PC-9 (cell line): Measurements from ENCODE around the gene EPX. TPM values are rescaled to one million over a fixed set of nuclear protein-coding genes. Genes with fewer than 3 reads are reported as not detected.

Experiments
- BruUV-seq: library from RNA; stranded (reverse); fragments of 400-500 nt; replicated peaks from 2 replicates; lab custom pipeline; 2021; lab: Mats Ljungman, UMichigan
- CTCF ChIA-PET: fragments of 300-600 bp; sonication (Branson Sonifier 250); formaldehyde crosslinking; loops from one replicate; lab custom pipeline; 2022; ENCODE audit warnings: antibody characterized with exemption; lab: Charles Lee
- POLR2A ChIA-PET: fragments of 300-600 bp; sonication (Branson Sonifier 250); formaldehyde crosslinking; loops from one replicate; lab custom pipeline; 2022; ENCODE audit warnings: antibody characterized with exemption; ENCODE audit not compliant: unreplicated experiment; lab: Charles Lee
- DNase-seq, 2 experiments: peaks; one replicate each; pipeline versions ENCODE4 v3.0.0 to v3.0.0-alpha.2; 2015 to 2022; ENCODE audit warnings: mixed read lengths in 1 of 2
- H2AFZ ChIP-seq: fragments of 200-600 bp; sonication (generic); 2 replicates; pipeline ENCODE4 v1.8.1; 2017; ENCODE audit warnings: antibody characterized with exemption
- H3F3A ChIP-seq: fragments of 200-600 bp; sonication (generic); 2 replicates; pipeline ENCODE4 v1.8.1; 2017; ENCODE audit warnings: antibody characterized with exemption, mild to moderate bottlenecking, low read depth; ENCODE audit not compliant: insufficient read depth
- H3K27ac ChIP-seq: fragments of 200-600 bp; sonication (generic); 2 replicates; pipeline ENCODE4 v1.6.1; 2016; ENCODE audit warnings: mixed run types
- H3K27me3 ChIP-seq: fragments of 200-600 bp; sonication (generic); 2 replicates; pipeline ENCODE4 v1.6.1; 2016; ENCODE audit warnings: low read depth, mixed run types; ENCODE audit not compliant: insufficient read depth
- H3K36me3 ChIP-seq: fragments of 200-600 bp; sonication (generic); 2 replicates; pipeline ENCODE4 v1.6.1; 2016; ENCODE audit warnings: low read depth, mixed run types
- H3K4me1 ChIP-seq: fragments of 200-600 bp; sonication (generic); replicated peaks from 2 replicates; pipeline ENCODE4 v1.6.1; 2016; ENCODE audit warnings: mixed run types; ENCODE audit not compliant: insufficient read depth
- H3K4me2 ChIP-seq: fragments of 200-600 bp; sonication (generic); 2 replicates; pipeline ENCODE4 v1.6.1; 2017; ENCODE audit warnings: mixed run types
- H3K4me3 ChIP-seq: fragments of 200-600 bp; sonication (generic); 2 replicates; pipeline ENCODE4 v1.6.1; 2016; ENCODE audit warnings: mixed run types
- H3K79me2 ChIP-seq: fragments of 200-600 bp; sonication (generic); 2 replicates; pipeline ENCODE4 v1.6.1; 2017; ENCODE audit warnings: low read depth, mixed run types
- H3K9me2 ChIP-seq: fragments of 200-600 bp; sonication (generic); 2 replicates; pipeline ENCODE4 v1.8.1; 2017; ENCODE audit warnings: mild to moderate bottlenecking; ENCODE audit not compliant: insufficient read depth
- H3K9me3 ChIP-seq: fragments of 200-600 bp; sonication (generic); 2 replicates; pipeline ENCODE4 v1.8.1; 2016; ENCODE audit warnings: low read depth; ENCODE audit not compliant: insufficient read depth
- H4K20me1 ChIP-seq: fragments of 200-600 bp; sonication (generic); 2 replicates; pipeline ENCODE4 v1.8.1; 2017; ENCODE audit not compliant: insufficient read depth
- CTCF ChIP-seq: fragments of 200-600 bp; sonication (generic); conservative IDR thresholded peaks from 2 replicates; pipeline ENCODE4 v1.6.1; 2017; ENCODE audit warnings: mixed run types, antibody characterized with exemption, mild to moderate bottlenecking, moderate library complexity
- EZH2 ChIP-seq: fragments of 200-600 bp; sonication (generic); IDR thresholded peaks from 2 replicates; pipeline ENCODE4 v1.8.0; 2017; ENCODE audit warnings: antibody characterized with exemption, low read depth
- intact Hi-C: fragments of 100-400 bp; cut with micrococcal nuclease; formaldehyde crosslinking; loops from one replicate; pipeline ENCODE4 v1.10.0; 2022; ENCODE audit not compliant: unreplicated experiment
- total RNA-seq: library from RNA; stranded (reverse); gene quantifications from 2 replicates; pipeline ENCODE4 v1.2.3, GENCODE V29; 2021

Gene EPX
- total RNA-seq, 1 experiment from 2014 or later = not detected

- H3K4me1 ChIP-seq = peaks cover 17% of the 10 kb centered on the region
- no peaks in the 10 kb centered on the region for H3K9me3 ChIP-seq
- H3K27me3 ChIP-seq = peaks cover 4% of the 10 kb centered on the region; the same call in 1 of the 2 replicates
- CTCF ChIA-PET = no interaction called here
- no peaks in the 10 kb centered on the region for H4K20me1 ChIP-seq
- no peak overlapping the region for H3K27ac ChIP-seq
- intact Hi-C loops = no loop called here
- H3K36me3 ChIP-seq = no peaks in the 10 kb centered on the region
- BruUV-seq = no TSS peak
- no peak for TF ChIP-seq EZH2
- no peak for TF ChIP-seq CTCF
- no peak overlapping the region for H2AFZ ChIP-seq
- no peak overlapping the region for H3K4me3 ChIP-seq
- H3F3A ChIP-seq = no peaks in the 10 kb centered on the region
- H3K9me2 ChIP-seq = no peaks in the 10 kb centered on the region
- H3K79me2 ChIP-seq = no peaks in the 10 kb centered on the region
- peak in 1 of 2 experiments; percentile 75 for DNase-seq
- POLR2A ChIA-PET = interaction anchor here (0.6 kb wide), 1 partner anchor 245 kb away, joined by 3 read pairs; no protein-coding TSS in a partner anchor
- peak overlapping the region; percentile 26 for H3K4me2 ChIP-seq
These were observed 31.8 kb downstream of the EPX start for GRCh38 chr17:58224315-58224714.

GRCh38 chr17:58227733-58228132 is 35.2 kb downstream of the EPX start:
- intact Hi-C loops = no loop called here
- H3K27ac ChIP-seq = no peak overlapping the region
- no TSS peak for BruUV-seq

GRCh38 chr17:58228679-58229078 is 36.2 kb downstream of the EPX start:
- Histone ChIP-seq H3K4me3 (no peak overlapping the region), H3F3A (no peaks in the 10 kb centered on the region), H3K27me3 (peaks cover 29% of the 10 kb centered on the region), H2AFZ (no peak overlapping the region), H3K9me3 (no peaks in the 10 kb centered on the region), H3K4me1 (peaks cover 10% of the 10 kb centered on the region), H3K79me2 (no peaks in the 10 kb centered on the region), H3K27ac (no peak overlapping the region), H3K9me2 (no peaks in the 10 kb centered on the region), H3K36me3 (no peaks in the 10 kb centered on the region), H3K4me2 (no peak overlapping the region), H4K20me1 (no peaks in the 10 kb centered on the region)
- CTCF ChIA-PET = no interaction called here
- POLR2A ChIA-PET = no interaction called here
- TF ChIP-seq CTCF (no peak), EZH2 (no peak)
- intact Hi-C loops = no loop called here
- DNase-seq = no peak
- BruUV-seq = no TSS peak

More at GRCh38 chr17:58227733-58228132, 35.2 kb downstream of the EPX start:
- H4K20me1 ChIP-seq = no peaks in the 10 kb centered on the region
- H3K9me2 ChIP-seq = no peaks in the 10 kb centered on the region
- peaks cover 10% of the 10 kb centered on the region for H3K4me1 ChIP-seq
- no peaks in the 10 kb centered on the region for H3K9me3 ChIP-seq
- H2AFZ ChIP-seq = no peak overlapping the region
- POLR2A ChIA-PET = no interaction called here
- no peak for TF ChIP-seq EZH2
- TF ChIP-seq CTCF = no peak
- H3K4me3 ChIP-seq = no peak overlapping the region
- no peak overlapping the region for H3K4me2 ChIP-seq
- no peaks in the 10 kb centered on the region for H3K79me2 ChIP-seq
- DNase-seq = no peak
- CTCF ChIA-PET = no interaction called here
- H3F3A ChIP-seq = no peaks in the 10 kb centered on the region
- peaks cover 23% of the 10 kb centered on the region for H3K27me3 ChIP-seq
- no peaks in the 10 kb centered on the region for H3K36me3 ChIP-seq
